ENCODE measurements around the gene CCDC60.

Gene CCDC60

DNA sequence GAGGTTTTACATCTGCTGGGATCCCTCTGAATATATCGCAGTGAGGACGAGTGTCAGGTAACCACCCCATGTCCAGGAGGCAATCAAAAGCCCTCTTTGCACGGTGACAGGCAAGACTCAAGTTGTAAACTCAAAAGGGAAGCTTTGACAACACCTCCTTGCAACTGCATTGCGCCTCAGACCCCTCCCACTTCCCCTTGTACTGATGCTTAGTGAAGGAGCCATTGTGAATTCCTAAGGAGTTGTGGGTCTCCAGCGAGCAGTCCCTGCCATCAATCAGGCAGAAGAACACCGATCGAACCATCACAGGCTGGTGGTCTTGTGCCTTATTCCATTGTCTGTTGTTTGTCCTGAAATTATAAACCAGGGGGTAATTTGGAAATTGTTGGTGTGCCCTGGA lies 112.6 kb downstream of the CCDC60 start:
- no peak for DNase-seq (ENCODE audit: low read depth)

DNA sequence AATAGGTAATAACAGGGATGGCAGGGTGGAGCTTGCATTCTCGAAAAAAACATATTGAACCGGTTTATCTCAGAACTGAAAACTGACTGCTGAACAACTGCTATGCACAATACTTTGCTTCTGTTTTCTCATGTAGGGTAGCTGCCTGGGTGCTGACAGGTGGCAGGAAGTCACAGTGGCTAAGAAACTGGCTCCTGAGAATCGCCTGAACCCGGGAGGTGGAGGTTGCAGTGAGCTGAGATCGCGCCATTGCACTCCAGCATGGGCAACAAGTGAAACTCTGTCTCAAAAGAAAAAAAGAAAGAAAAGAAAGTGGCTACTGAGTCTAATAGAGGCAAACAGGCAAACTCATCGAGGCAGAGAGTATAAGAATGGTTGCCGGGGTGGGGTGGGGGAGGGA lies 113.1 kb downstream of the CCDC60 start:
- DNase-seq (ENCODE audit: low read depth): no peak

DNA sequence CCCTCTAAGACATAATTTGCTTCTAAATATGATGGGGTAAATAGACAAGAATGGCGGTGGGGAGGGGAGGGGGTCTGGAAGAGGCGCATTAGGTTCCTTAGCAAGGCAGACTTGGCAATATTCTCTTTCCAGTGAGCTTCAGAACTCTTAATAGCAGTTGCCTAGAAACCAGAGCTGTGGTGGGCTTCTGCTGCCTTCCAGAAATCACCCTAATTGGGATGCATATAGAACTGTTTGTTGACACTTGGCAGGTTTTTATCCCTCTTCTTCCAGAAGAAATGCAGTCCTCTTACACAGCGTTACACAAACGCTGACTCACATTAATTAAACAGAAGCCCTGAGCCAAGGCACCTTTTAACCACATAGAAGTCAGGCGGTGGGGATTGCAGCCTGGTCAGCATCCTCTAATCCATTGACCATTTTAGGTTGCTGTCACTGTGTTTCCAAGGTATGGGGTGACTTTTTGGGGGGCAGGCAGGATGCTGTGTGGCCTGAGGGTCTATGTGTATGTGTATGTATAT lies 114.1 kb downstream of the CCDC60 start:
- DNase-seq (ENCODE audit: low read depth): no peak

DNA sequence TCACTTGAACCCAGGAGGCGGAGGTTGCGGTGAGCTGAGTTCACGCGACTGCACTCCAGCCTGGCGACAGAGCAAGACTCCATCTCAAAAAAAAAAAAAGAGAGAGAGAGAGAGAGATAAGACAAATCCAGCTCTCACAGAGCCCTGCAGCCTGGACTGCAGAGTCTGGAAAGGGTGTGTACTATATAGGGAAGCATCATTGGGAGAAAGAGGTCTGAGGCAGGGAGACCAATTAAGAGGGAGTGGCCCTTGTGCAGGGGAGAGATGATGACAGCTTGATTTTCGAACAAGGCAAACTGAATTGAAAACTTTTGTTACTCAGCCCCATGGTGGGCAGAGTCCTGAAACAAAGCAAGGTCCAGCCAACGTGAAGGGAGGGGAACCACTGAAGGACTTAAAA lies 116.2 kb downstream of the CCDC60 start:
- DNase-seq (ENCODE audit: low read depth): no peak

DNA sequence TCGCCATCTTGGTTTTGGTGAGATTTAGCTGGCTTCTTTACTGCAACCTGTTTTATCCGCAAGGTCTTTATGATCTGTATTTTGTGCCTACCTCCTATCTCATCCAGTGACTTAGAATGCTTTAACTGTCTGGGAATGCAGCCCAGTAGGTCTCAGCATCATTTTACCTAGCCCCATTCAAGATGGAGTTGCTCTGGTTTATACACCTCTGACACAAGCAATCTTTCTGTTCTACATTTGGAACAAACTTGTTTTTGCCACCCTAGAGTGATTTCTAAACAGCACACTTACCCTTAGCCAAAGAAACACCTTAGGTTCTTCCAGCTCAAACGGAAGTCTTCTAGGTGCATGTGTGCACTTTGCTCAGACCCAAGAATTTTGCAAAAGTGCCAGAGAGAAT lies 122.3 kb downstream of the CCDC60 start:
- no peak for DNase-seq (ENCODE audit: low read depth)

DNA sequence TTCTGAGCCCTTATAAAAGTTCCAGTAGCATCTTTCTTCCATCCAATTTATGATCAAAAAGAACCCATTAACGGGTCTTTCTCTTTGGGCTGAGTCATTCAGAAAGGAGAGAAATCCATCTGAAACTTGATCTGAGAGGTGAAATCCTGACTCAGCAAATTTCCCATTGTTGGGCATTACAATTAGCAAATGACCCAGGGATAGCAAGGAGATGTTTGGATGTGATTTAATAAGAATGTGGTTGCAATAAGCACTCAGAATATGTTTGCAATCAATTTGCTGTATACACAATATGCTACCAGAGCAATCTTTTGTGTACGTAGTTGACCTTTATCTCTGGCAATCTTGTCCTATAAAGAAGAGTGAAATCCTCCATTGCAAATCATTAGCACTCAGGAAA lies 122.7 kb downstream of the CCDC60 start:
- DNase-seq (ENCODE audit: low read depth): no peak

DNA sequence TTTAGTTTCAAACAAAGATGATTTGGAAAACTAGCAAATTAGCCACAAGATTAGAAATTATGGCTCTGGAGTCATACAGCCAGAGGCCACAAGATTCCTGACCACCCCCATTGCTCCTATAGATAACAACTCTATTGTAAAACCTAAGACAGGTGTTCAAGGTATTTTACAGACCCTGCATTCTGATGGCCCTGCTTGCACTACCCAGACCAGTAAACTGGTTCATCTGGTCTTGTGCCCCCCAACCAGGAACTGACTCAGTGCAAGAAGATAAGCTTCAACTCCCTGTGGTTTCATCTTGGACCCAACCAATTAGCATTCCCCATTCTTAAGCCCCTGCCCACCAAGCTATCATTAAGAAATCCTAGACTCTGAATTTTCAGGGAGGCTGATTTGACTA lies 125.0 kb downstream of the CCDC60 start:
- no peak for DNase-seq (ENCODE audit: low read depth)

DNA sequence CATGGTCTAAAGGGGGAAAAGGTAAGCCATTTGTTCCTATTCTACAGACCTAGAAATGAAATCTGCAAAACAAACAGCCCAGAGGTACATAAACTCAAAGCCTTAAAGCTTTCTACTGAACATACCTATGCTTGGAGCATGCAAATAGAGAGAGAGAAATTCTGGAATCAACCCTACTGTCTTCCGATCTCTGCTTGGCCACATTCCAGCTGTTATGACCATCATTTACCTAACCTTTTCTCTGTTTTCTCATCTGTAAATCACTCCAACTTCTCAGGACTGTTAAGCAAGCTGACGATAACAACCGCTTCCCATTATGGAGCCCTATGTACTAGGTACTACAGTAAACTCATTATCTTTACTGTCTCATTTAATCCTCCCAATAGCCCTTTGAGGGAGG lies 126.3 kb downstream of the CCDC60 start:
- no peak for DNase-seq (ENCODE audit: low read depth)

DNA sequence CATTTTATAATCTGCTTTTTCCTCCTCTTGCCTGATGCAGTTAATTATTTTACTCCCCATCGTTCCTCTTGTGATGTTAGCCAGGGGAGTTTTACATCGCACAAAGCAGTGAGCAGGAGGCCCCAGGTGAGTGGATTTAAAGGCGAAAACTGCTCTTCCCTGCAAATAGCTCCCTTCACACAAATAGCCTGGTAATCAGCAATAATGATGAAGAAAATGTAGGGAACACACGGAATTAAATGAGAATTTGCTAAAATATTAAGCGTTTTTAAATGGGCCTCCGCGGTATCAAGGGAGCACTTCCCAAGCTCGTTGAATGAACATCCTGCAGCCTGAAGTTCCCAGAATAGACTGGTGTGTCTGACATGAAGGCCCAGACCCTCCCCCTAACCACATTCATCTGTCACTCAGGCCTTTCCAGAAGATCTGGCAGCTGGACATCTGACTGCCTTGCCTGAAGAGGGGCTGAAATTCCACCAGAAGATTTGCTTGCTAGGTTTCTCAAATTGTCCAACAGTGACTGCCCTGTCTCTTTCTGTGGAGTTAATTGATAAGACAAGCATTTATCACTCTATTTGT lies 127.2 kb downstream of the CCDC60 start:
- DNase-seq (ENCODE audit: low read depth): no peak

DNA sequence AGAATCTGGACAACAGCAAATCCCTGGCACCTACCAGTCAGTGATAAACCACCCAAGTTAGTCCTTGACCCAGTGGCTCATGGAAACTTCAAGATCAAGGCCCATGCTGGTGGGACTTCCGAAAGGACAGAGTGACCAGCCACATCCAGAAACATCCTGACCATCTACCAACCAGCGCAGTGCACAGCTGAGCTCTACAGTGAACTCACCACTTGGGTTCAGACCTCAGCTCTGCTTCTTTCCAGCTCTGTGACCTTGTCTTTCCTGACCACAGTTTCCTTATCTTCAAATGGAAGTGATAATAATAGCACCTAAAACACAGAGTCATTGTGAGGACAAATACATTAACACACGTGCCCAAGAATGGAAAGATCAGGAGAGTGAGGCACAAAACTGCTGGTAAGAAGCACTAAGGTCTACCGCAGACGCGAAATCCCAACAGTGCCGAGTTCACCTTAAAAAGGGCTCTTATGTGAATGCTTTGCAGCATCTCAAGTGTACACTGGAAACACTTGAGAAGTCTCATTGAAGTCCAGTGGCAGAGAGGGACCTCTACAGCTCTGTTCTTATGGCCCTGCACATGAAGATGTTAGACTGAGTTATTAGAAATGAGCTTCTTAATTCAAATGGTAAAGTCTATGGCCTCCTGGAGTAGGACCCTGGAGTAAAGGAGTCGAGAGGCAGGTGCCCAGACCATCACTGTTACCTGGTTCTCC lies 128.8 kb downstream of the CCDC60 start:
- no peak for DNase-seq (ENCODE audit: low read depth)

DNA sequence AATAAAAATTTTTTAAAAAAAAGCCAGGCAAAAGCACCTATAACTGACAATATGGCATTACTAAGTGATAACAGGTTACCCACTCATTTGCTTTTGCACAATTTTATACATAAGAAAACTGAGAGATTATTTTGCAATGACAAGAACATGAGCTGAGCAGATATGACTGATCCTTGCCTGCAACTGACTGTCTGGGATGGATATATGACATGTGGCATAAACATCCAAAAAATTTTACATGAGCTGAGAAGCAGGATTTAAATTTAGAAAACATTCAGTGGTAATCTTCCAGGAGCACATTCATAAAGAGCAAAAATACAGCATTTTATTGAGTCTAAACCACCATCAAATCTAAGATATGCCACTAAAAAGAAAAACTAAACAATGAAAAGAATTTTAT lies 133.8 kb downstream of the CCDC60 start:
- no peak for DNase-seq (ENCODE audit: low read depth)

DNA sequence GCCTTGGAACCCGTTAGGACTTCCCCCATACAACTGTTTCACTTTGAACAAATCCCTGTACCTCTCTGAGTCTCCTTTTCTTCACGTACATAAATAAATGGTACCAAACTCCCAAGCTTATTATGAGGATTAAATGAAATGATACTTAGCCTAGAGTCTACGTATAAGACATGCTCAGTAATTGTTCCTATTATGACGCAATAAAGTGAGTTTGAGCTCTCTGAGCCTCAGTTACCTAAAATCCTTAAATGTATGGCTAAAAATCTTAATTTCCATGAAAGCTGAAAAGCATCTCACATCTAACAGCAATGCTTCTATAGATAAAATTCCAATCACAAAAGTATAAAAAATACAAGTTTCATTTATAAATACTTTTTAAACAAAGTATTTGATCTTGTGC lies 141.1 kb downstream of the CCDC60 start:
- no peak for DNase-seq (ENCODE audit: low read depth)

DNA sequence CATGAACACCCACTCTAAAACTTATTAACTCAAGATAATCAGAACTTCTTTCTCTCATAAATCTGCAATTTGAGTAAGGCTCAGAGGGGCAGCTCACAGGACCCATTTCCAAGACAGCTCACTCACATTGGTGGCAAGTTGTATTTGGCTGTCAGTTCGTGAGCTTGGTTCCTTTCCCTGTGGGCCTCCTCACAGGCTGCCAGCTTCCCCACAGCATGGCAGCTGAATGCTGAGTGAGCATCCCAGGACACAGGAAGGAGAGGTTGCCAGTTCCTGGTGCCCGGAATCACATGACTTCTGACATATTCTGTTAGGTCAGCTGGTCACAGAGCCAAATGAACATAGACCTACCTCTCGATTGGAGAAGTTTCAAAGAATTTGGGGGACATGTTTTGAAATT lies 142.4 kb downstream of the CCDC60 start:
- no peak for DNase-seq (ENCODE audit: low read depth)

DNA sequence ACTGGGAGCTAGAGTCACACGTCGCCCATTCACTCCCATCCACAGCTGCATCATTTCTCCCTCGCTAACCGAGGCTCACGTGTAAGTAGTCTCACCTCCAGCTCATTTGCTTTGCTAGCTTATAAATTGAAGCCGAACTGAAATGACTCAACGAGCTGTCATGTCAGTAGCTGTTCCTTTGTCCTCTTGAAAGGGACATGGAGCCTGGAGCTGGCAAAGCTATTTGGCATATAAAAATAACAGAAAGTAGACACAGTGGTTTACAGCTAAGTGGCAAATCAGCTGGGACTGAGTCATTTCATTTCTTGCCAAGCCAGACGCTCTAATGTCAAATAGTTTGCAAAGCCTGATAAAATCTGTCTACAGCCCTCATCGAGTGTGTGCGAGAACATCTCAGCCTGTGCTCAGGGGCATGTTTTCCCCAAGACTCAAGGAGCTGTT lies 144.6 kb downstream of the CCDC60 start:
- DNase-seq (ENCODE audit: low read depth): no peak

DNA sequence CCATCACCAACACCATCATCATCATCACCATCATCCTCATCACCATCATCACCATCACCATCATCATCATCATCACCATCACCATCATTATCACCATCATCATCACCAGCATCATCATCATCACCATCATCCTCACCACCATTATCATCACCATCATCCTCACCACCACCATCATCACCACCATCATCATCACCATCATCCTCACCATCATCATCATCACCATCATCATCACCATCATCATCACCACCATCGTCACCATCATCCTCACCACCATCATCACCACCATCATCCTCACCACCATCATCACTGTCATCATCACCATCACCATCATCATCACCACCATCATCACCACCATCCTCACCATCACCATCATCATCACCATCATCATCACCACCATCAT lies 146.0 kb downstream of the CCDC60 start:
- no peak for DNase-seq (ENCODE audit: low read depth)

DNA sequence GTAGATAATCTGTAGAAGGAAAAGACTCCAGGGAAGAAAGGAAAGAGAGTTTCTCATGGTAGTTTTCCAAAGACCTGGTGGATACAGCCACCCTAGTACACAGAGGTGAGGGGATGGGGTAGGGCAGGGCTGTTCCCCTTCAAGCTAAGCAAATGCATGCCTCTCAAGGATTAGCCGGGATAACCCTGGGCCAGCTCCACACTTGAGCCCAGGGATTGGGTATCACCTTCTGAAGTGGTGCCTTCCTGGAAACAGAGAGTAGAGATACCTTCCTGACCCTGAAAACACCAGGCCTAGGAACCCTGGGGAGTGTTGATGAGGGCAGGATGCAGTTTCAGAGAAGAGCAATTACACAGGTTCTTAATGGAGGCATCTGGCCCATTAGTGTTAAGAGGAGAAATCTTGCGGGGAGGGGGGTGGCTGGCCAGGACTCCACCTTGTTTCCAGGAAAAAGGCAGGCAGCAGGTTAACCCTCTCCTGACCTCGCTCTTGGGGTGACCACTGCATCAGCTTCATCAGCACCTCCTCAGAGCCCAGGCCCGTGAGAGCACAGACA lies 152.1 kb downstream of the CCDC60 start:
- no peak for DNase-seq (ENCODE audit: low read depth)

DNA sequence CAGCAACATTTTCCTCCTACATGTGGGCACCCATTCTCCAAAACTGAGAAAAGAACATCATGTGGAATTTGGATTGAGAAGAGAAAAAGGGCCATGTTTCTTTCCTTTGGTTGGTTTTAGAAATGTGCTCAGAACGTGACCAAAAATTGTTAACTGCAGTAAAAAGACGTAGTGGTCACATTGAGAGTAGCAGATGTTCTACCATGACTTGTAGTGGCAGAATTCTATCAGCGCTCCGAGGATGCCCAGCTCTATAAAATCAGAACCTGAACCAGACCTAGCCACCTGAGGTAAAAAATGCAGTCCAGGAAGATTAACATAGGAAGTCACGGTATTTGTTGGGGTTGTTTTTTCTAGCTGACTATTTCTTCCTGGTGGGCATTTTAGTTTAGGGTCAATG lies 157.3 kb downstream of the CCDC60 start:
- DNase-seq (ENCODE audit: low read depth): no peak

DNA sequence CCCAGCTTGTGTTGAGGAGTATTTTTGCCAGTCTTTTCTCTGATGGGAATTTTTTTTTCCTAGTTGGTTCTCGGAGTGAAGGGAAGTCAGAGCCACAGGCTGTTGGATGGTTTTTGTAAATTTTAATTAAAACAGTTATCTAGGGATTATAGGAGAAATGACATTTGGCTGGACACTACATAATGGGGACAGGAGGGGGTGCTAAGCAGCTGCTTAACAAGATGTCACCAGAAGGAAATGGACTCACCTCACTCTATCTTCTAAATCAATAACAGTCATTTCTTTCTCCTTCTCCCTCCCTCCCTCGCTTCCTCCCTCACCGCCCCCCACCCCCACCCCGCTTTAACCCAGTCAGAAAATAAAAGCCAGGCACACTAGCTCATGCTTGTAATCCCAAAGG lies 165.7 kb downstream of the CCDC60 start:
- no peak for DNase-seq (ENCODE audit: low read depth)

DNA sequence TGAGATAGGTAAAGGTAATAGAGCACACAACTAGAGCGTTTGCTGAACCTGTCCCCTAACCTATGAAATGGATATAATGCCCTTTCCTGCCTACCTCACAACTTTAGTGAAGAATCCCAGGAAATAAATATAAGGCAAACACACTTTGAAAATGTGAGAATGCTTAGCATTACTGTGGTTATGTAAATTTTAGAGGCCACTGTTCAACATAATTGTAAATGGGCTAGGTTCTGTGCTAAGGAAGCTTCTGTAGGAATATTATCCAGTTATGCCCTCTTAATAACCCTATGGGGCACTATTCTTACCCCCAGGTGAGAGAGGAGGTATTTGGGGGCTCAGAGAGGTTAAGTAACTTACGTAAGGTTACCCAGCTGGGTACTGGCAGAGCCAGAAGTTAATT lies 166.5 kb downstream of the CCDC60 start:
- no peak for DNase-seq (ENCODE audit: low read depth)

DNA sequence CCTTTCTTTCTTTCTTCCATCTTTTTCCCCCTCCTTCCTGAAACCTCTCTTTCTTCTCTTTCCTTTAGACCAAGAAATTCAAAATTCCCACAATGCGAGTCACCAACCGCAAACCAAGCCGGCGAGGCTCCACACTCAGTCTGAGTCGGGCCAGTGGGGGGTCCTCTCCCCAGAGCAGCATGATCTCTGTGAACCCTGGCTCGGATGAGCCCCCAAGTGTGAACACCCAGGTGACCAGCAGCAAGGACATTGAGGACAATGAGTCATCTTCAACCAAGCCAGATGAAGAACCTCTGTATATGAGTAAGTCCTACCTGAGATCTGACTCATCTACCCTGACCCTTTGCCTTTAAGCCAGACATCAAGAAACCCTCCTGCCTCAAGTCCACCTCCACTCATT lies 170.5 kb downstream of the CCDC60 start:
- DNase-seq (ENCODE audit: low read depth): no peak

DNA sequence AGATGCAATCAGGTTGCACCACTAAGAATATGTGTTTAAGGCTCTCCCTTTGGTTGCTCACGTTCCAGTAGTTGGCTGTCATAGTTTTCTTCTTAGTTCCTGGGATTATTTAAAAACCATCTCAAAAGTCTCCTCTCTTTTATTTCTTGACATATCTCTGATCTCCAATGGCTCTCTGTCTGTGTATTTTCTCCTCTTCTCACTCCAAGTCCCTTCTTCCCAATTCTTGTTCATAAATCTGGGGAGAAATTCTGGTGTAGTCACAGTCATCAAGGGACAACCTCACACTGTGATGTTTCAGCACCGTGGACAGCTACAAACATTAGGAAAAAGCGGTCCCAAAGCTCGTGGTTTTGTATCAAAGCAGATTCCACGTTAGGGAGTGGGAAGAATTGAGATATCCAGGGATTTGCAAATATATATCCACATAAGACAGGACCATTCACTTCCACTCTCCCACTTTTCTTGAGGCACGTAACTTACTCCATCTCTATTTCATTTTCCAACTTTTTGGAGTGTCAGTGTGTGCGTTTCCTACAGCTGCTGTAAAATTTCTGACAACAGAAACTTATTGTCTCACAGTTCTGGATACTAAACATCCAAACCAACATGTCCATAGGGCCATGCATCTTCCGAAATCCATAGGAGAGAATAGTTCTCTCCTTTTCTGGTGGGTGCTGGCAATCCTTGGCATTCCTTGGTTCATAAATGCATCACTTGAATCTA lies 178.4 kb downstream of the CCDC60 start:
- no peak for DNase-seq (ENCODE audit: low read depth)

DNA sequence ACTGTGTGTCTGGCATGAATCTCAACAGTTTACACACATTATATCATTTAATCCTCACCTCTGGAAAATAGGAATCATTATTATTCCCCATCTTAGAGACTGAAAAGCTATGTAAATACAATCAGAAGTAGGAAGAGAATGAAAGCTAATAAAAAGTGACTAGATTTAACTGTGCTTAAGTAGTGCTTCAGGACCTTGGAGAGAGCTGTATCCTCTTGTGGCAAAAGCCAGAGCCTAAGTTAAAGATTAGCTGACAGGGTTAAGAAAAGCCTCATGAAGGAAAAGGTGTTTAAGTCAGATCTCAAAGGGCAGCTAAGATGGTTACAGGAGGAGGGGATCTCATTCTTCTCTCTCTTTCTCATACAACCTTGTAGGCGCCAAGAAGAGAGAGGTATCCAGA lies 193.7 kb downstream of the CCDC60 start:
- no peak for DNase-seq (ENCODE audit: low read depth)

DNA sequence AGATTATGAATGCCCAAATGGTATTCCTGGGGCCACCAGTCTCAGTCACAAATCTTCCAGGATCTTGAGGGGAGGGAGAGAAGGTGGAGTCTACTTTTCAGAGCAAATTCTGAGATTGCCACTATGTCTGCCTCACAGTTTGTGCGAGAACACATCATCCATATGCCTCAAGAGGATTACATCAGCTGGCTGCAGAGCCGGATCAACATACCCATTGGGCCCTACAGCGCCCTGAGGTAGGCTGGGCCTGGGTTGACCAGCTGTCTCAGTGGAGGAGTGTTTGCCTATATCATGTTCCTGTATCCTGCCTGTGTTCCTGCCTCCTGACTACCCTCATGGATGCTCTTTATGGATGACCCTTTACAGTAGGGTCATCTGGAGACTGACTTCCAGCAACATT lies 205.9 kb downstream of the CCDC60 start:
- no peak for DNase-seq (ENCODE audit: low read depth)
